Activated CD4-positive, alpha-beta T cell treated with anti-CD3 and anti-CD28 coated beads, Interleukin-2, amount 50 U/mL, for 1 hour (primary cell): ENCODE data around the gene DLK1.

Source experiments
- DNase-seq: peaks from one replicate; pipeline ENCODE4 v3.0.0-alpha.2; 2020

Gene DLK1

DNA sequence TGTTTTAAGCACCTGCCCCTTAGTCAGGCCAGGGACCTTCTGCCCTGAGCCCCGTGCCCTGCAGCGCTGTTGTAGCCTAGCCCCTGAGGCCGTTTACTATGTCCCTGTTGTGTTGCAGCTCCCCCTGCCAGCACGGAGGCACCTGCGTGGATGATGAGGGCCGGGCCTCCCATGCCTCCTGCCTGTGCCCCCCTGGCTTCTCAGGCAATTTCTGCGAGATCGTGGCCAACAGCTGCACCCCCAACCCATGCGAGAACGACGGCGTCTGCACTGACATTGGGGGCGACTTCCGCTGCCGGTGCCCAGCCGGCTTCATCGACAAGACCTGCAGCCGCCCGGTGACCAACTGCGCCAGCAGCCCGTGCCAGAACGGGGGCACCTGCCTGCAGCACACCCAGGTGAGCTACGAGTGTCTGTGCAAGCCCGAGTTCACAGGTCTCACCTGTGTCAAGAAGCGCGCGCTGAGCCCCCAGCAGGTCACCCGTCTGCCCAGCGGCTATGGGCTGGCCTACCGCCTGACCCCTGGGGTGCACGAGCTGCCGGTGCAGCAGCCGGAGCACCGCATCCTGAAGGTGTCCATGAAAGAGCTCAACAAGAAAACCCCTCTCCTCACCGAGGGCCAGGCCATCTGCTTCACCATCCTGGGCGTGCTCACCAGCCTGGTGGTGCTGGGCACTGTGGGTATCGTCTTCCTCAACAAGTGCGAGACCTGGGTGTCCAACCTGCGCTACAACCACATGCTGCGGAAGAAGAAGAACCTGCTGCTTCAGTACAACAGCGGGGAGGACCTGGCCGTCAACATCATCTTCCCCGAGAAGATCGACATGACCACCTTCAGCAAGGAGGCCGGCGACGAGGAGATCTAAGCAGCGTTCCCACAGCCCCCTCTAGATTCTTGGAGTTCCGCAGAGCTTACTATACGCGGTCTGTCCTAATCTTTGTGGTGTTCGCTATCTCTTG, 7.6 kb downstream of the DLK1 start:
- no peak for DNase-seq

DNA sequence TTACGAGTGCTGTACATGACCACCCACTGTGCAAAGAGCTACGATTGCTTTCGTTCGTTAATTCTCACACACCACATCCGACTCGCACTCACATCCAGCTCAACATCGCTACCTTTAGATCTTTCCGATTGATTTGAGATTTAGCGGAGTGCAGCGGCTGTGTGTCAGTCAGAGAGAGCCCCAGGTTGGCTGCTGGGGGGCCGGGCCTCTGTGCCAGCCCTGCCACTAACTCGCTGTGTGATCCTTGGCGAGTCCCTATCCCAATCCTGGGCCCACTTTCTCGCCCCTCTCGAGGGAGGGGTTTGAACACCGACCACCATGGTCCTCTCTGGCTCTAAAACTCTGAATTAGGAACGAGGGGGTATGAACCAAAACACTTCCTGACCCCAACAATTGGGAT, 8.6 kb downstream of the DLK1 start:
- no peak for DNase-seq

DNA sequence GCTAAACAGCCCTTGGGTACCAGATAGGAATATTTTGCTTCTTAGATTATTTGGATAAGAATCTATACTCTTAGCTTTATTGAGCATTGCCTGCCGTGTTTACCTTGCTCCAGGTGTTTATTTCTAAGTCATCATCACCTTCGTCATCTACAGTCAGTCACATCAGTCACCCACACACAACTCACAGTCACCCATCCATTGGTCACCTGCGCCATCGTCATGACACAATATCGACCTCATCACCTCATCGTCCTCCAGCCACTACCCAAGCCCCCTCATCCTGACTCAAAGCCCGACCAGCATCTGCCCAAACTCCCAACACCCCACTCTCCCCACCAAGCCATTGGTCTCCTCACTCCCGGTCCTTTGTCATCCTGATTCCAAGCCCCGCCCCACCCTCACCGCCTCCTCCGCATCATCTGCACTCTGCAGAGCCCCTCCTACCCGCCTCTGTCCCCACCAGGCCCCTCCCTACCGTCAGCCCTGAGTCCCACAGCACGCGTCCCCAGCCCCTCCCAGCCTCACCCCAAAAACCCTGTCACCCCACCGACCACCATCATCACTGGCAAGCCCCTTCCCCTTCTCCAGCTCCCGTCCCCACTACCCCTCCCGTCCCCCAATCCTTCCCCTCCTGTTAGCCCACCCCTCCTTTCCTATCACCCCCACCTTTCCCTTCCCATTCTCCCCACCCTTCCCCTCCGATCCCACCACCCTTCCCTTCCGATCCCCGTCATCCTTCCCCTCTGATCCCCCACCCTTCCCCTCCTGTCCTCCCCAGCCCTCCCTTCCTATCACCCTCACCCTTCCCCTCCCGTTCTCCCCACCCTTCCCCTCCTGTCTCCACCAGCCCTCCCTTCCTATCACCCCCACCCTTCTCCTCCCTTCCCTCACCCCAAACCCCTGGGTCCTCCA, 9.8 kb downstream of the DLK1 start:
- DNase-seq: no peak

DNA sequence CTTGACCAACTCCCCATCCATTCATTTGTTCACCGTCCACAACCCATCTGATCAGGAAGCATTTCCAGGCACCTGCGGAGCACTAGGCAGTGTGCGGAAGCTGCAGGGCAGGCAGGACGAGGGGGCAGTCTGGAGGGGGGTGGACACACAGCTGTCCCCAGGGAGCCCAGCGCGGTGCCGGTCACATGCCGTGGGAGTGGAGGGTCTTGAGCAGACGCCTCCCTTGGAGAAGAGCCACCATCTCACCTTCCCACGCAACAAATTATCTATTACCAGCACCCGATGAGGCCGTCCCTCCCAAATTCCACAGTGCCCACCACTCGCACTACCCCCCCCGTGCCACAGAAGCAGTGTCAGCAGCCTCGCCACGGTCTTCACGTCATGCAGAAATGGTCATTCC, 10.8 kb downstream of the DLK1 start:
- no peak for DNase-seq

DNA sequence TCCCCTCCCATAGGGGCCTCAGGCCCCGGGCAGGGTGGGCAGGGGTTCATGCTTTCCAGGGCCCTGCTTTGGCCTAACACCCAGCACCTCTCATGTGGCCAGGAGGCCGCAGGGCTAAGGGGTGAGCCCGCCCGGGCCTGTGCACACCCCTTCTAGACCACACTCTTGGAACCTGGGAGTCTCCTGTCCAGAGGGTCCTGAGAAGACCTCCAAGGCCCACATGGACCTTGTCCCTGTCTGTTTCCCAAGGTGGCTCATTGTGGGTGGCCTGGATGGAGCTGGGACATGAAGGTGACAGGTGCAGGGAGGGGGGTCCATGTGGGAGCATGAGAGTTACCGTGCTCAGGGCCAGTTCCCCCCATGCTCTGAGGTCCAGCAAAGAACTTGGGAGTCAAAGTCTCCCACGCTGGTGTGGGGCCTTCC, 11.6 kb downstream of the DLK1 start:
- DNase-seq: no peak

DNA sequence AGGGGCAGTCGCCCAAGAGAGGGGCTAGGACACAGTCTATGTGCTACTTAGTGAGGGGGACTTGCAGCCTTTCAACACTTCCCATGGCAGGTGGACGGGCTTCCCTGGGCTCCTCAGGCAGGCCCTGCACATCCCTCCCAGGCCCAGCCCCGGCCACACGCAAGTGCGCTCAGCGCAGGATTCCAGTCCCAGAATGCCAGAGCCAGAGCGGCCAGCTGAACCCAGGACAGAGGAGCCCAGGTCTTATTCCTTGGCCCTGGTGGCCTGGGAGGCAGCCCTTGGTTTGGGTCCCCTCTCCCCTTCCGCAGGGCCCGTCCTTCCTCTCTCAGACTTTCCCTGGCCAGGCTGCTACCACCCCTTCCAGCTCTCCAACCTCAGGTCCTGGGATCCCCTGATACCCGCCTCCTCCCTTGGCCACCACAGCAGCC, 12.0 kb downstream of the DLK1 start:
- DNase-seq: no peak

DNA sequence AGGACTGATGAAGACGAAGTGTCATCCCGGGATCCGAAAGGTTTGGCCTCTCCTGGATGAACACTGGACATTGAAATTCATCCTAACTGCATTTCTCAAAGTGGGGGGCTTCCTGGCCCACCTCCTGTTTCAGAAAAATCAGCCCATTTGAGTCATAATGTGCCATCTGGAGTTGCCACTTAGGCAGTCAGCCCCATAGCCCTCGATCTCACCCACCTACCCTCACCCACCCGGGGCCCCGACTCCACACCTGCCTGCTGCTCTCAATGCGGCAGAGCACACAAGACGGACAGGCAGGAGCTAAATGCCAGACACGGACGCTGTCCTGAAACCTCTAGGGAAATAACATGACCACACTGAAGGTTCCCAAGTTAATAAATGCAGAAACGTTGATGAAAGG, 12.6 kb downstream of the DLK1 start:
- DNase-seq: no peak

DNA sequence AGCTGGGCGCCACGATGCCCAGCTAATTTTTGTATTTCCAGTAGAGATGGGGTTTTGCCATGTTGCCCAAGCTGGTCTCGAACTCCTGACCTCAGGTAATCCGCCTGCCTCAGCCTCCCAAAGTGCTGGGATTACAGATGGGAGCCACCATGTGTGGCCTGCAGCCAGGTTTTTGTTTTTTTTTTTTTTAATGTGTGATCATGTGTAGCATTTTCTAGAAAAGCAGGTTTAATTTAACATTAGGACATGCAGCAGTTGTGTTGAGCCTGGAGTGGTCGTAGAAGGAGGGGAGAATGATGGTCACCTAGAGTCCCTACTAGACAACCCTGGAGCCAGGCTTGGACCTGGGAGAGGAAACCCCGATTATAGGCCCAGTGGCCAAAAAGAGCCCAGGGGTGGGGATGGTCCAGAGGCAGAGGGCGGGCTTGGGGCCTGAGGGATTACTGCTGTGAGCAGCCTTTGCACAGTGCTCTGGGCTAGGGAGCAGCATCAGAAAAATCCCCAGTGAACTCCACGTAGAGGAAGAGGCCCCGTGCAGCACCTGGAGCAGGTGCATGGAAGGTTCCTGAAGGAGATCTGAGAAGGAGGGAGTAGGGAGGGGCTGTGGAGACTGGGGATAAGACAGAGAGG, 13.6 kb downstream of the DLK1 start:
- no peak for DNase-seq

DNA sequence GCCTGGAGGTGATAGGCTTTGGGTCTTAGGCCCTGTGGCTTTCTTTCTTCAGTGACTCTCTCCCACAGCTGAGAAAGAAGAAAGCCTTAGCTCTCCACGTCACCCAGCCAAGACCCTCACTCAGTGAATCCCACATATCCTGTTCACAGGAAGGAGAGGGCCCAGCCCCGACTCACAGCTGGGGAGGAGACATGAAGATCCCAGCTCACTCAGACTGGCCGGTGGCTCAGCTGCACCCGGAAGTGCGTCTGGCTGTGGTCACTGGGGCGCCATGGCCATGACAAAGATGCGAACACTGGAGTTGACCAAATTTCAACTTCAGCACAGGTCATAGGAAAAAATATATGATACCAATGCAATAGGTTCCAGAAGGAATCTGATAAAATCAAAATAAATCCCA, 14.2 kb downstream of the DLK1 start:
- no peak for DNase-seq

DNA sequence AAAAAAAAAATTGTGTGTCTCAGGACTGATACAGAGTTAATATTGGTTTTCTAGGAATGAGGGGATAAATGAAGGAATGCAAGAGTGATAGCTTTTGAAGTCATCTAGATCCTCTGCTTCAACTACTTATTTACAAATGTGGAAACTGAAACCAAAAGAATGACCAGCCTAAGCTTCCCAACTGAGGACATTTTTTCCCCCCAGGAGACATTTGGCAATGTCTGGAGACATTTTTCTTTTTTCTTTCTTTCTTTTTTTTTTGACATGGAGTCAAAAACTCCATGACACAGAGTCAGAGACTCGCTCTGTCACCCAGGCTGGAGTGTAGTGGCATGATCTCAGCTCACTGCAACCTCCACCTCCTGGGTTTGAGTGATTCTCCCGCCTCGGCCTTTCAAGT, 15.3 kb downstream of the DLK1 start:
- DNase-seq: no peak

DNA sequence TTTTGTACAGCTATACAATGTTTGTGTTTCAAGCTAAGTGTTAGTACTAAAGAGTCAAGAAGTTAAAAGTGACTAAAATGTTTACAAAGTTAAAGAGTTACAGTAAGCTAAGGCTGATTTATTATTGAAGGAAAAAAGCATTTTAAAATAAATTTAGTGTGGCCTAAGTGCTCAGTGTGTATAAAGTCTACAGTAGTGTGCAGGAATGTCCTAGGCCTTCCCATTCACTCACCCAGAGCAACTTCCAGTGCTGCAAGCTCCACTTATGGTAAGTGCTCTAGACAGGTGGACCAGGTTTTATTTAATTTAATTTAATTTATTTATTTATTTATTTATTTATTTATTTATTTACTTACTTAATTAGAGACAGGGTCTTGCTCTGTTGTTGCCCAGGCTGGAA, 19.6 kb downstream of the DLK1 start:
- DNase-seq: no peak

DNA sequence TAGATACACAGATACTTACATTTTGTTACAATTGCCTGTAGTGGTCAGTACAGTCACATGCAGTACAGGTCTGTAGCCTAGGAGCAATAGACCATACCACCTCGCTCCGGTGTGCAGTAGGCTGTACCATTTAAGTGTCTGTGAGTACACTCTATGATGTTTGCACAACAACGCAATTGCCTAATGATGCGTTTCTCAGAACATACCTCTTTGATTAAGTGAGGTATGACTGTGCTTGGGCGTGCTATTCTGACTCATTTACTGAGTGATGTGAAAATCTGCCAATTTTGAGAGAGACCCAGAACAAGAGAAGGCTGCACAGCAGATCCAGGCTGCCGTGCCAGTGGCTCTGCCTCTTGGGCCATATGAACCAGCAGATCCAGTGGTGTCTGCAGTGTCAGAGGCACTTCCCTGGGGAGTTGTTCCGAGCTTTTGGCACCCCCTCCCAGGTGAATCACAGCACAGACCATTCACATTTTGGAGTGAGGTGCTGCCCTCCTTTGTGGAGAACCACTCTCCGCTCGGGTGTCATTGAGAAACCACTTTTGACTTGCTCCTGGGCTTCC, 20.4 kb downstream of the DLK1 start:
- no peak for DNase-seq

DNA sequence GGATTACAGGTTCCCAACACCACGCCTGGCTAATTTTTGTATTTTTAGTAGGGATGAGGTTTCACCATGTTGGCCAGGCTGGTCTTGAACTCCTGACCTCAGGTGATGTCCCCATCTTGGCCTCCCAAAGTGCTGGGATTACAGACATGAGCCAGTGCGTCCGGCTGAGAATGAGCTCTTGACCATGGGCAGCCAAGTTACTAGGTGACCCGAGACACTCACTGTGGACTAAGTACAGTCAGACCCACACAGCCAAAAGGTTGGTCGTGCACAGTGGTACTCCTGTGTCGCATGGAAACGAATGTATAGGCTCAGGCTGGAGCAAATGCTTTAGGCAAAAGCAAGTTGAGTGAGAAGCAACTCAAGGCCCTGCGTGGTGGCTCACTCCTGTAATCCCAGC, 21.0 kb downstream of the DLK1 start:
- DNase-seq: no peak

DNA sequence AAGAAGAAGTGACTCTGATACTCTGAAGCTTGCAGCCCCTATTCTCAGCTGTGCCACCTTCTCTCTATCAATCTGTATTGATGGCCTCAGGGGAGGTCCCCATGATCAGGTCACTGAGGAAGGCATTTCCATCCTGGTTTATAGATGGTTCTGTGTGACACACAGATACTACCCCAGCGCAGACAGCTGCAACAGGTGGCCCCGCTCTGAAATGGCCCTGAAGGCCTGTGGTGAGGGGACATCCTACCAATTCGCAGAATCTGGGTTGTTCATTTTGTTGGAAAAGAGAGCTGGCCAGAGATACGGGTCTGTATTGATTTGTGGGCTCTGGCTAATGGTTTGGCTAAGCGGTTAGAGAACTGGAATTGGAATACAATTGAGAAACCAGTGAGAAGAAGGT, 21.7 kb downstream of the DLK1 start:
- no peak for DNase-seq

DNA sequence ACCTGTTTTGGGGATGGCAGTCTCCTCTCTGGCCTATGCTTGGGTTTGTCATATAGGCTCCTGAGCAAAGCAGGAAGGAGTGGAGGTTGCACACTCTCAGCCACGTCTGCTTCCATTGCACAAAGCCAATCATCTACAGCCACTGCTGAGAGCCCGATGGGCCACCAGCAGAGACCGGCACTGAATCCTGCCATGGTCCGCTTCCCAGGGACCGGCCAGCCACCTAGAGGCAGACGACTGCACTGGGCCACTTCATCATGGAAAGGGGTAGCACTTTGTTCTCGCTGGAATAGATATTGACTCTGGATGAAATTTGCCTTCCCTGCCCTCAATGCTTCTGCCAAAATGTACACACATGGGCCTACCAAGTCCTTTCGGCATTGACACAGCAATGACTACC, 22.3 kb downstream of the DLK1 start:
- no peak for DNase-seq

DNA sequence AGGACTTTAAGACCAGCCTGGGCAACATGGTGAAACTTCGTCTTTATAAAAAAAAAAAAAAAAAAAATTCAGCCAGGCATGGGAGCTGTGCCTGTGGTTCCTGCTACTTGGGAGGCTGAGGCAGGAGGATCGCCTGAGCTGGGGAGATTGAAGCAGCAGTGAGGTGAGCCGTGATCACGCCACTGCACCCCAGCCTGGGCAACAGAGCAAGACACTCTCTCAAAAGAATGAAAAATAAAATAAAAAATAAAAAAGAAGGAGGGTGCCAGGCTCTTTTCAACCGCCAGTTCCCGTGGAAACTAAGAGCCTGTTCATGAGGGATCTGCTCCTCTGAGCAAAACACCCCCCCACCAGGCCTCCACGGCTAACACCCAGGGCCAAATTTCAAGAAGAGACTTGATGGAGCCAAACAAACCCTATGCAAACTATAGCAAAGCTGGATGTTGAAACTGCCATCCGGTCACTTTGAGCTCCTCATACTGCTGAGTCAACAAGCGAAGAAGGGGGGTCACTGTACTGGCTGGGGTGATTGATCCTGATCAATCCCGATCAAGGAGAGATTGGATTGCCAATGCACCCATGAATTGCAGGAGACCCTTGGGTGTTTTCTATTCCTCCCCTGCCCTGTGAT, 23.4 kb downstream of the DLK1 start:
- no peak for DNase-seq

DNA sequence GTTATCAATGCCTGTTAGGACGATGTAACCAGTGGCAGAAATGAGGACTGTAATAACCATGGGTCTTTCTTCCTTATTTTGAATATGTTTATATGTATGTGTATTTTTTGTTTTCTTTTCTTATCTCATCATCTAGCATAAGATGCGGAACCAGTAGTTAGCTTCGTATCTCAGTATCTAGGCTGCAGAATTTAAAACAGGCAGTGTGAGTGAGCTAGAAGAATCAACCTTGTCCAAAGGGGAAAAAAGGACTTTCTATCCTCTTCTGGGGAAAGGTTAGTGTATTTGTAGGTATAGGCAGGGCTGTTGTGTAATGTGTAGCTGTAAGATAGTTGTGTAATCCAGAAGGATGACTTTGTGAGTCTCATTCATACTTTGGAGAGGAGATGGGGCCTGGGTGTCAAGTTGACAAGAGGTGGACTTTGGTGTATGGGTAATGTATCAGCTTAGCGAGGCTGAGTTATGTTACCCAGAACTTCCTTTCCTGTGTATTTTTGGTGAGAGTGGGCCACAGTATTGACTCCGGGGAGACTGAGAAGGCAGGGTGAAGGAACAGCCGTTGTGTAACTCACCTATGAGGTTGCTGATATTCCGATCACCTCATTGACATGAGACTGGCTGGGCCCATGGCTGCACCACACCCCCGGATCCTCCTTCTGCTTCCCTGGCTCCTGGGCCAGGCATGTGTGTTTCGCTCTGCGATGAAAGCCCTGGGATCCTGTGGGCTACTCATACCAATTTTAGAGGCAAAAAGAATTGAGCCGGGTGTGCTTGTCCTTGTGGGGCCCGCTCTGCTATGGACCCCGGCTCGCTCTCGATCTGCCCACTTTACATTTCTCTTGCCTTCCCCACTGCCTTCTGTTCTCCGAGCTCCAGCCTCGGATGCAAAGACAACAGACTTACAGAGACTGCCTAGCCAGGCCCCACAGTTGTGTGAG, 24.3 kb downstream of the DLK1 start:
- no peak for DNase-seq

DNA sequence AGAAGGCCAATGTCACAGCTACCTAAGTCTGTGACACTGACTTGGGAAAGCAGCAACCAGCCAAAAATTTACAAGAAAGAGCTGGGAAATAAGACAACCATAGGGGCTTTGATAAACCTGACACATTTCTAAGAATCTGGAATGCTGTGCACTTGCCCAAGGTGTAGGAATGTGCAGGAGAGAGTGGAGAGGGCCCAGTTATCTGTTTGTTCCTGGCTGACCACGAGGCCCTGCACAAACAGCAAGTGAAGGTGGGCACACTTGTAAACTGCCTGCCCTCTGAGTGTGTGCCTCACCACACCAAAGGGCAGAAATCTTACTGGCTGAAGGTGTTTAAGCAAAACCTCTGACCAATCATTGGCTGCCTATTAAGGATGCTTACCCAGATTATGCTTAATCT, 27.3 kb downstream of the DLK1 start:
- DNase-seq: no peak

DNA sequence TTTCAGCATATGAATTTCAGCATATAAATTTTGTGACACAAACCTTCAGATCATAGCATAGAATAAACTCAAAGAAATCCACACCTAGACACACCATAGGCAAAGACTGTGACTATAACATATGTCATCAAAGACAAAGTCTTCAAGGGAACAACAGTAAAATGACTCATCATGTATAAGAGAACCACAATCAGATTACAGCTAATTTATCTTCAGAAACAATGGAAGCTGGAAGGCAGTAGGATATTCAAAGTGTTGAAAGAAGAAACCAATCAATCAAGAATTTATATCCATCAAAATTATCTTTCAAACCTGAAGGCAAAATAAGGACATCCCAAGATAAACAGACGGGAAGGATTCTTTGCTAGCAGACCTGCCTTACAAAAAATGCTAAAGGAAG, 29.0 kb downstream of the DLK1 start:
- DNase-seq: no peak

DNA sequence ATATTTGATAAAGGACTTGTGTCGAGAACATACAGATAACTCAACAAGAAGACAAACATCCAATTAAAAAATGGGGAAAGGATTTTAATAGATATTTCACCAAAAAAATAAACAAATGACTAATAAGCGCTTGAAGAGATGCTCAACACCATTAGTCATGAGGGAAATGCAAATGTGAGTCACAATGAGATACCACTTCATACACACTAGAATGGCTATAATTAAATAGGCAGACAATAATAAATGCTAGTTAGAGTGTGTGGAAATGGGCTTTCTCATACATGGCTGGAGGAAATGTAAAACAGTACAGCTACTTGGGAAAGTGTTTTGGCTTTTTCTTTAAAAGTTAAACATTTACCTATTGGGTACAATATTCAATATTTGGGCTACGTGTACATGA, 34.8 kb downstream of the DLK1 start:
- no peak for DNase-seq

DNA sequence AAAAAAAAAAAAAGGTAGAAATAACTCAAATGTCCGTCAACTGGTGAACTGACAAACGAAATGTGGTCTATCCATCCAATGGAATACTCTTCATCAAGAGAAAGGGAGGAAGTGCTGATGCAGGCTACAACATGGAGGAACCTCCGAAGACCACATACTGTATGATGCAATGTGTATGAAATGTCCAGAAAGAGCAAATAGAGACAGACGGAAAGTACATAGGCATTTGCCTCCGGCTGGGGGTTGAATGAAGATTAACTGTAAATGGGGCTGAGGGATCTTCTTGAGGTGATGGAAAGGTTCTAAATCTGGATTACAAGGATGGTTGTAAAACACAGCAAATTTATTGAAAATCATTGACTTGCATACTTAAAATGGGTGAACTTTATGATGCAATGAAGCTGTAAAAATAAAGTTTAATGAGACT, 35.4 kb downstream of the DLK1 start:
- DNase-seq: no peak
